Right renal cortex interstitium (tissue), 3 donors: Measurements from ENCODE around the gene GSX1. TPM values are rescaled to one million over a fixed set of nuclear protein-coding genes. Genes with fewer than 3 reads are reported as not detected.
"Not testable (repeated sequence)": the region's sequence is repeated elsewhere in the genome, so short reads cannot be mapped to it uniquely, and the experiment has no call there.

Source experiments
- DNase-seq, 3 donors: peaks; one replicate each; pipeline ENCODE4 v3.0.0-alpha.2; 2013; ENCODE audit warnings: low read depth in 3 of 3, low spot score in 2 of 3
- polyA plus RNA-seq, 3 donors: library from polyadenylated mRNA; unstranded; fragments of 120-200 nt; gene quantifications; one replicate each; pipeline ENCODE4 v1.2.1, GENCODE V29; 2013; ENCODE audit not compliant: insufficient read length in 3 of 3

Gene GSX1
- polyA plus RNA-seq, 3 donors: not detected

GRCh38 chr13:27793507-27794367, 1.5 kb downstream of the GSX1 start:
- DNase-seq: no peak

- DNase-seq: no peak
Measured at GRCh38 chr13:27794368-27794691, 2.0 kb downstream of the GSX1 start.

- DNase-seq: no peak
Measured at GRCh38 chr13:27794921-27795717, 2.8 kb downstream of the GSX1 start.

- no peak for DNase-seq
Measured at GRCh38 chr13:27795718-27796019, 3.4 kb downstream of the GSX1 start.

- DNase-seq: no peak
Measured at GRCh38 chr13:27796544-27797227, 4.4 kb downstream of the GSX1 start.

- peak in 1 of 3 donors; percentile 39 for DNase-seq
Measured at GRCh38 chr13:27797228-27797624, 4.9 kb downstream of the GSX1 start.

GRCh38 chr13:27806744-27807387, 14.6 kb downstream of the GSX1 start:
- DNase-seq: no peak

GRCh38 chr13:27808851-27809550, 16.7 kb downstream of the GSX1 start:
- DNase-seq: no peak

- DNase-seq: no peak
Measured at GRCh38 chr13:27810009-27810408, 17.7 kb downstream of the GSX1 start.

GRCh38 chr13:27810461-27810860, 18.2 kb downstream of the GSX1 start:
- DNase-seq: no peak

- DNase-seq: no peak
Measured at GRCh38 chr13:27813826-27814225, 21.5 kb downstream of the GSX1 start.

- not testable (repeated sequence) for DNase-seq
Measured at GRCh38 chr13:27817832-27818231, 25.5 kb downstream of the GSX1 start.

GRCh38 chr13:27820524-27821482, 28.5 kb downstream of the GSX1 start:
- no peak for DNase-seq

- DNase-seq: no peak
Measured at GRCh38 chr13:27821566-27821965, 29.3 kb downstream of the GSX1 start.

GRCh38 chr13:27822258-27822872, 30.1 kb downstream of the GSX1 start:
- no peak for DNase-seq

GRCh38 chr13:27822873-27823311, 30.6 kb downstream of the GSX1 start:
- no peak for DNase-seq

GRCh38 chr13:27824121-27824520, 31.8 kb downstream of the GSX1 start:
- no peak for DNase-seq

GRCh38 chr13:27825072-27825471, 32.8 kb downstream of the GSX1 start:
- peak in 1 of 3 donors; percentile 30 for DNase-seq
